MM.1S (cell line): ENCODE measurements around the gene PDE1C.

Experiments used
- DNase-seq: peaks from one replicate; pipeline ENCODE4 v3.0.0-alpha.2; 2015
- H2AFZ ChIP-seq: fragments of 300-600 bp; sonication (generic); 2 replicates; pipeline ENCODE4 v1.6.0; 2016; ENCODE audit warnings: antibody characterized with exemption, low read length
- H3F3A ChIP-seq: fragments of 300-600 bp; sonication (generic); 2 replicates; pipeline ENCODE4 v1.6.1; 2016; ENCODE audit warnings: mild to moderate bottlenecking, antibody characterized with exemption, low read length, moderate library complexity, mixed read lengths; ENCODE audit not compliant: insufficient read depth
- H3K27ac ChIP-seq: fragments of 300-600 bp; sonication (generic); 2 replicates; pipeline ENCODE4 v1.5.1; 2016; ENCODE audit warnings: mild to moderate bottlenecking, low read length
- H3K27me3 ChIP-seq: fragments of 300-600 bp; sonication (generic); replicated peaks from 2 replicates; pipeline ENCODE4 v1.6.0; 2016; ENCODE audit warnings: low read length; ENCODE audit not compliant: insufficient read depth
- H3K36me3 ChIP-seq: fragments of 300-600 bp; sonication (generic); replicated peaks from 2 replicates; pipeline ENCODE4 v1.6.1; 2016; ENCODE audit warnings: mild to moderate bottlenecking, low read length, mixed read lengths; ENCODE audit not compliant: insufficient read depth
- H3K4me1 ChIP-seq: fragments of 300-600 bp; sonication (generic); 2 replicates; pipeline ENCODE4 v1.6.1; 2016; ENCODE audit warnings: low read length, mixed read lengths
- H3K4me2 ChIP-seq: fragments of 300-600 bp; sonication (generic); 2 replicates; pipeline ENCODE4 v1.6.0; 2016; ENCODE audit warnings: low read depth, low read length
- H3K4me3 ChIP-seq: fragments of 300-600 bp; sonication (generic); 2 replicates; pipeline ENCODE4 v1.5.1; 2016; ENCODE audit warnings: low read length, mixed read lengths
- H3K79me2 ChIP-seq: fragments of 300-600 bp; sonication (generic); 2 replicates; pipeline ENCODE4 v1.6.1; 2016; ENCODE audit warnings: mixed run types, low read length, mixed read lengths
- H3K9ac ChIP-seq: fragments of 300-600 bp; sonication (generic); 2 replicates; pipeline ENCODE4 v1.6.1; 2016; ENCODE audit warnings: low read length, mixed read lengths
- H3K9me2 ChIP-seq: fragments of 300-600 bp; sonication (generic); replicated peaks from 2 replicates; pipeline ENCODE4 v1.6.1; 2016; ENCODE audit warnings: mild to moderate bottlenecking, low read length, mixed read lengths; ENCODE audit not compliant: insufficient read depth
- H3K9me3 ChIP-seq: fragments of 300-600 bp; sonication (generic); replicated peaks from 2 replicates; pipeline ENCODE4 v1.6.1; 2016; ENCODE audit warnings: mild to moderate bottlenecking, low read length, mixed read lengths; ENCODE audit not compliant: insufficient read depth
- H4K20me1 ChIP-seq: fragments of 300-600 bp; sonication (generic); 2 replicates; pipeline ENCODE4 v1.6.1; 2016; ENCODE audit warnings: mild to moderate bottlenecking, low read length, moderate library complexity, mixed read lengths; ENCODE audit not compliant: insufficient read depth
- EZH2 ChIP-seq: fragments of 300-600 bp; sonication (generic); optimal IDR thresholded peaks from 2 replicates; pipeline ENCODE3; 2017; ENCODE audit warnings: low read depth, mild to moderate bottlenecking, antibody characterized with exemption, low read length, mixed read lengths
- EZH2phosphoT487 ChIP-seq: fragments of 300-600 bp; sonication (generic); IDR thresholded peaks from 2 replicates; pipeline ENCODE4 v1.6.1; 2018; ENCODE audit warnings: antibody characterized with exemption, low read length
- TF ChIP-seq, protein P1 (sequence below): fragments of 300-600 bp; sonication (generic); IDR thresholded peaks from 2 replicates; pipeline ENCODE4 v1.5.1; 2016; ENCODE audit warnings: antibody characterized with exemption, low read length, mixed read lengths

The PDE1C gene

DNA sequence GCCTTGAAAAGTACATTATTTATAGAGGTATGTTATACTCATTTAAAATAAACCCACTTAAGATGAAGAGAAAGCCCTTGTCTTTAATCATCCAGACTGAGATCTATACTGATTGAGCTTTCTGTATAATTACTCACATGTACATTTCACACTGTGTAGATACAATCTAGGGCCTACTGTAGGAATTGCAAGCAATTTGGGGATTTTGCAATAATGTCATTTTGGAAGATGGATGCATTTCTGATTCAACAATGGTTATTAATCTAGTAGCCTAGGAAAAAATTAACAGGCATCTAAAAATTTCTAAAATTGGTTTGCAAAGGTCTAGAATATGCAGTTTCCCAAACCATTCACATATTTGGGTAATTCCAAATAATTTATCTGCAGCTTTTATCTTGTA lies 132.2 kb downstream of the PDE1C start:
- Histone ChIP-seq H3K4me3 (no peak overlapping the region), H3K9ac (no peak overlapping the region), H3K79me2 (no peaks in the 10 kb centered on the region), H3K9me3 (no peaks in the 10 kb centered on the region), H4K20me1 (no peaks in the 10 kb centered on the region), H3F3A (no peaks in the 10 kb centered on the region), H3K4me1 (no peaks in the 10 kb centered on the region), H3K9me2 (no peaks in the 10 kb centered on the region), H3K27ac (no peak overlapping the region), H3K27me3 (no peaks in the 10 kb centered on the region), H3K36me3 (no peaks in the 10 kb centered on the region), H2AFZ (no peak overlapping the region), H3K4me2 (no peak overlapping the region)
- no peak for TF ChIP-seq EZH2
- no peak for TF ChIP-seq EZH2phosphoT487
- TF ChIP-seq, protein P1, sequence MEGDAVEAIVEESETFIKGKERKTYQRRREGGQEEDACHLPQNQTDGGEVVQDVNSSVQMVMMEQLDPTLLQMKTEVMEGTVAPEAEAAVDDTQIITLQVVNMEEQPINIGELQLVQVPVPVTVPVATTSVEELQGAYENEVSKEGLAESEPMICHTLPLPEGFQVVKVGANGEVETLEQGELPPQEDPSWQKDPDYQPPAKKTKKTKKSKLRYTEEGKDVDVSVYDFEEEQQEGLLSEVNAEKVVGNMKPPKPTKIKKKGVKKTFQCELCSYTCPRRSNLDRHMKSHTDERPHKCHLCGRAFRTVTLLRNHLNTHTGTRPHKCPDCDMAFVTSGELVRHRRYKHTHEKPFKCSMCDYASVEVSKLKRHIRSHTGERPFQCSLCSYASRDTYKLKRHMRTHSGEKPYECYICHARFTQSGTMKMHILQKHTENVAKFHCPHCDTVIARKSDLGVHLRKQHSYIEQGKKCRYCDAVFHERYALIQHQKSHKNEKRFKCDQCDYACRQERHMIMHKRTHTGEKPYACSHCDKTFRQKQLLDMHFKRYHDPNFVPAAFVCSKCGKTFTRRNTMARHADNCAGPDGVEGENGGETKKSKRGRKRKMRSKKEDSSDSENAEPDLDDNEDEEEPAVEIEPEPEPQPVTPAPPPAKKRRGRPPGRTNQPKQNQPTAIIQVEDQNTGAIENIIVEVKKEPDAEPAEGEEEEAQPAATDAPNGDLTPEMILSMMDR: no peak
- DNase-seq: no peak

DNA sequence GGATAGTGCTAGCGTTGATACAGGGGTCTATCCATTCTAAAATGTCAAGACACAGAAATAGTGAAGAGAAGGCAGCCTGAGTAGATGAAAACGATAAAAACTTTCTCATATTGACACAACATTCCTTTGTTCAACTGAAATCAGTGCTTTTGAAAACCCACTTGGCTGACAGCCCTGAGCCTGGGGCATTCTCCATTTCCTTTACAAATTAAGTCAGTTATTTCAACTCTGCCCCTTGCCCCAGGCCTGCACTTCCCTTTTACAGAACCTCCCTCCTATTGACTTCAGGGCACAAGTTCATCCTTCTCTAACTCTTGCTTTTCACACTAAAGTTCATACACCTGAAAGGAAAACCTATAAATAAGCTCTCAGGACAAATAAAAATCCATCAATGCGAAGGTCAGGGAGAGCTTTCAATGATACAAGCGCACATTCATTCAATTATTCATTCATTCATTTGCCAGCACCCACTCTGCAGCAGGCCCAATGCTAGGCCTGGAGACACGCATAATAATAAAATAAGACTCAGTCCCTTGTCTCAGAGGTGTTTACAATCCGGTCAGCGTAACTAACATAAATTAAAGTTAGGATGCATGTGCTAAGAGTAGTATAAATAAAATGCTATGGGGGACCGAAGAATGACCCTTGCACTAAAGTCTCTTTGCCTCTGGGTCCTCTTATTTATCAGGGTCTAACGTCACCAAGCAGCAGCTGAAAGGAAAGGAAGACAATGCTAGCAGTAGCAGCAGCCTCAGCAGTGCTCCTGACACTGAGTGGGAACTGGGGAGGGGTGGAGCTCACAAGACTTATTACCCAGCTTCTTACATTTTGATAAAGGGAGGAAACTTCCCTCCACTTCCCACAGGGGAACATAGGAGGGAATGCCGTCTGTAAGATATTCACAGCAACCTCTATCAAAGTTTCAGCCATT lies 134.8 kb downstream of the PDE1C start:
- H3K27ac ChIP-seq: no peak overlapping the region
- TF ChIP-seq EZH2 (no peak), EZH2phosphoT487 (no peak)
- TF ChIP-seq, protein P1: no peak
- H3K4me3 ChIP-seq: no peak overlapping the region
- H2AFZ ChIP-seq: no peak overlapping the region
- no peaks in the 10 kb centered on the region for H3K27me3 ChIP-seq
- no peak overlapping the region for H3K9ac ChIP-seq
- no peaks in the 10 kb centered on the region for H3K9me2 ChIP-seq
- H3K9me3 ChIP-seq: no peaks in the 10 kb centered on the region
- H3F3A ChIP-seq: no peaks in the 10 kb centered on the region
- no peaks in the 10 kb centered on the region for H3K79me2 ChIP-seq
- H3K4me1 ChIP-seq: no peaks in the 10 kb centered on the region
- H4K20me1 ChIP-seq: no peaks in the 10 kb centered on the region
- no peaks in the 10 kb centered on the region for H3K36me3 ChIP-seq
- no peak overlapping the region for H3K4me2 ChIP-seq
- DNase-seq: no peak

DNA sequence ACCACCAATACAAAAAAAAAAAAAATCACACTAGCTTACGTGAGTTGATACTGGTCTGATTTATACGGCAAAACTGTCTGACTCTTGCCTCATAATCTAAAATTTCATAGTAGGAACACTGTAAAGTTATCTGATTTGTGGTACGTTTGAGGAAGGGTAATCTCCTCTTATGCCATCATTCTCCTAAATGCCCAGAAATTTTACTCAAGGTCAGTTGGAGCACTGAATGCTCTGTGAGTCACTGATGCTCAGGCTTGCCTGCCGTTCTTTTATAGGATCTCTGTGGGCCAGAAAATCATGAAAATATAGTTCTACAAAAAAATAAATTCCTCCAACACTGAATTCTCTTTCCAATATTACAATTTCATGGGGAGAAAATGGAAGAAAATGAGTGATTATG lies 135.7 kb downstream of the PDE1C start:
- H3K9me3 ChIP-seq: no peaks in the 10 kb centered on the region
- no peak overlapping the region for H3K9ac ChIP-seq
- H3F3A ChIP-seq: no peaks in the 10 kb centered on the region
- no peaks in the 10 kb centered on the region for H4K20me1 ChIP-seq
- DNase-seq: no peak
- H3K4me2 ChIP-seq: no peak overlapping the region
- H3K4me3 ChIP-seq: no peak overlapping the region
- no peaks in the 10 kb centered on the region for H3K4me1 ChIP-seq
- H3K27me3 ChIP-seq: no peaks in the 10 kb centered on the region
- no peaks in the 10 kb centered on the region for H3K9me2 ChIP-seq
- no peak overlapping the region for H2AFZ ChIP-seq
- H3K27ac ChIP-seq: no peak overlapping the region
- no peak for TF ChIP-seq EZH2phosphoT487
- TF ChIP-seq, protein P1: no peak
- no peak for TF ChIP-seq EZH2
- no peaks in the 10 kb centered on the region for H3K36me3 ChIP-seq
- no peaks in the 10 kb centered on the region for H3K79me2 ChIP-seq
